Activated CD4-positive, alpha-beta memory T cell treated with anti-CD3 and anti-CD28 coated beads, Interleukin-2, amount 10 ng/mL, durations not matched to agents 7 days and 5 days (primary cell): ENCODE data around the gene GAPDHS. TPM values are rescaled to one million over a fixed set of nuclear protein-coding genes. Genes with fewer than 3 reads are reported as not detected.
A peak's percentile ranks its signal among the peaks of the same experiment; 100 is the strongest.

Experiments
- CTCF ChIA-PET: fragments of 350-600 bp; sonication (Branson Sonifier 250); formaldehyde crosslinking; loops from one replicate; lab custom pipeline; 2021; ENCODE audit warnings: antibody characterized with exemption, inconsistent platforms; lab: Charles Lee
- POLR2A ChIA-PET: fragments of 350-600 bp; sonication (Branson Sonifier 250); formaldehyde crosslinking; loops from one replicate; lab custom pipeline; 2021; ENCODE audit warnings: antibody characterized with exemption; lab: Charles Lee
- DNase-seq: peaks from one replicate; pipeline ENCODE4 v3.0.0-alpha.2; 2020
- H3K27ac Mint-ChIP-seq: one replicate; pipeline ENCODE4 v1.8.0; 2021; ENCODE audit warnings: mild to moderate bottlenecking, mixed read lengths
- H3K27me3 Mint-ChIP-seq: one replicate; pipeline ENCODE4 v1.8.0; 2021; ENCODE audit warnings: mixed read lengths
- H3K36me3 Mint-ChIP-seq: one replicate; pipeline ENCODE4 v1.8.0; 2021; ENCODE audit warnings: low read depth, mixed read lengths
- H3K4me1 Mint-ChIP-seq: one replicate; pipeline ENCODE4 v1.8.0; 2021; ENCODE audit warnings: mixed read lengths
- H3K4me3 Mint-ChIP-seq: one replicate; pipeline ENCODE4 v1.8.0; 2021; ENCODE audit warnings: mild to moderate bottlenecking, mixed read lengths
- H3K9me3 Mint-ChIP-seq: one replicate; pipeline ENCODE4 v1.8.0; 2021; ENCODE audit warnings: mixed read lengths
- total RNA-seq, 2 experiments: library from RNA; stranded (reverse); gene quantifications; one replicate each; pipeline ENCODE4 v1.2.3, GENCODE V29; 2021

Gene GAPDHS
- total RNA-seq, 2 experiments from 2014 or later: not detected

DNA sequence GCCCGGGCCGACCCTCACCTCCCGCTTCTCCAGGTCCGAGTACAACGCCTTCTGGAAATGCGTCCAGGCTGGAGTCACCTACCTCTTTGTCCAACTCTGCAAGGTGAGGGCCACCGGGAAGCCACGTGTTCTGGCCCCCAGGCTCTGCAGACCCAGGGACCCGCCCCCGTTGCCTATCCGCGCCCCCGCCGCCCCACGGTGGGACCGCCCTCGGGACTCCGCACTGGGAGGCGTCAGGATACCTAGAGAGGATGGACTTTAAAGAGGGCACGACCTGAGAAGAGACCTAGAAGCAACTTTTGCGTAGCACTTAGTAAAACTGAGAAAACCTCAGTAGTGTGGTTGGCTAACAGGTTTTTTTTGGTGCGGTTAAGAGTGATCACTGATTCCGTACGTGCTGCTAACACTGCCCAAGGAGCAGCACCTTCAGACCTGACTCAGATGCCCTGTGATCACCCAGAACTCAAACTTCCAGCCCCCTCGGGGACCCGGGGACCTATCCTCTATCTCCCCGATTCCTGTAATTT, 12.7 kb downstream of the GAPDHS start:
- H3K27ac Mint-ChIP-seq: peak overlapping the region; percentile 73
- DNase-seq: peak; percentile 62
- CTCF ChIA-PET: interaction anchor here (3.4 kb wide), 1 partner anchor 11 kb away, joined by 18 read pairs; no protein-coding TSS in a partner anchor

DNA sequence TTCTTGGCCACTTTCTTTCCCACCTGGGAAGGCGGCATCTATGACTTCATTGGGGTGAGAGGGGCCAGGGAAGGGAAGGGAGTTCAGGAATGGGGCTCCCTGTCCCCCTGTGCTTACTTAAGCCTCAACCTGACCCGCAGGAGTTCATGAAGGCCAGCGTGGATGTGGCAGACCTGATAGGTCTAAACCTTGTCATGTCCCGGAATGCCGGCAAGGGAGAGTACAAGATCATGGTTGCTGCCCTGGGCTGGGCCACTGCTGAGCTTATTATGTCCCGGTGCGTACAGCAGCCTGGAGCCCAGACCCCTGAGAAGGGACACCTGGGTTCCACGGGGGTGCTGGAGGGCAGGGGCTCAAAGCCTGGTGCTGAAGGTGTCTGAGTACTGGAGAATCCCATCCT, 13.3 kb downstream of the GAPDHS start:
- POLR2A ChIA-PET: interaction anchor here (2.6 kb wide), 1 partner anchor 66 kb away, joined by 8 read pairs; the partner anchor contains the start of gene HAUS5
- Mint-ChIP-seq H3K36me3 (peaks cover 3% of the 10 kb centered on the region), H3K4me3 (peak overlapping the region; percentile 87), H3K4me1 (peaks cover 33% of the 10 kb centered on the region), H3K27ac (peak overlapping the region; percentile 73), H3K27me3 (no peaks in the 10 kb centered on the region), H3K9me3 (no peaks in the 10 kb centered on the region)
- CTCF ChIA-PET: interaction anchor here (1.0 to 3.4 kb wide), 2 partner anchors 10 to 36 kb away, joined by 4 to 18 read pairs; no protein-coding TSS in a partner anchor
- DNase-seq: no peak

More for the DNA sequence above, 12.7 kb downstream of the GAPDHS start:
- POLR2A ChIA-PET: interaction anchor here (2.6 kb wide), 1 partner anchor 67 kb away, joined by 8 read pairs; the partner anchor contains the start of gene HAUS5
- Mint-ChIP-seq H3K9me3 (no peaks in the 10 kb centered on the region), H3K36me3 (peaks cover 3% of the 10 kb centered on the region), H3K4me1 (peaks cover 33% of the 10 kb centered on the region), H3K27me3 (no peaks in the 10 kb centered on the region), H3K4me3 (peak overlapping the region; percentile 87)

DNA sequence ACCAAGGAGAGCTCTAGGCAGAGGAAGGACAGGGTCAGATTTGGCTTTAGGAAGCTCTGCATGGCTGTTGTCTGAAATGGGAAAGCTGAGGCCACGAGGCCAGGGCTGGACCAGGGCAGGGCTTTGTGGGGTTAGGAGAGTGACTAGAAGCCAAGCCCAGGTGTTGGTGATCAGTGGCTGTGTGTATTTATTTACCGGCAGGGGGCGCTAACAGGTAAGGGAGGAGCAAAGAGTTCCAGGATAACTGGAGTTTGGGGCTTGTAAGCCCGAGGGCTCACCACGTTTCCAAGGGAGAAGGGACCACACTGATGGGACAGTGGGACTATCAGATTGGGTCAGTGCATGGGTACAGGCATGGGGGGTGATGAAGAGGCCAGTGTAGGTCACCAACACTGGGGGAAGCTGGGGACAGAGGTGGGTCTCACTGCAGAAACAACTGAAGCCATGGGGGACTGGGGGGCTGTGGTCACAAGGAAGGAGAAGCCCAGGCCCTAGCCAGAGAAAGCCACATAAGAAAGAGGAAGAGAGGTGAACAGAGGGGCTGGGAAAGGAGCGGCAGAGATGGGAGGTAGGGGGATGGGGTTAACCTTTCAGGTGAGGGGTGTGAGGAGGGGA, 16.0 kb downstream of the GAPDHS start:
- peaks cover 28% of the 10 kb centered on the region for H3K4me1 Mint-ChIP-seq
- peaks cover 3% of the 10 kb centered on the region for H3K36me3 Mint-ChIP-seq
- H3K27ac Mint-ChIP-seq: no peak overlapping the region
- ChIA-PET POLR2A (no interaction called here), CTCF (interaction anchor here (0.6 to 3.4 kb wide), 12 partner anchors 8 to 99 kb away, joined by 3 to 18 read pairs (median 7); partner anchors contain the start of genes ATP4A, COX6B1 and HAUS5)
- peak; percentile 65 for DNase-seq
- peak overlapping the region; percentile 8 for H3K4me3 Mint-ChIP-seq
- H3K27me3 Mint-ChIP-seq: peaks cover 4% of the 10 kb centered on the region
- H3K9me3 Mint-ChIP-seq: no peaks in the 10 kb centered on the region

DNA sequence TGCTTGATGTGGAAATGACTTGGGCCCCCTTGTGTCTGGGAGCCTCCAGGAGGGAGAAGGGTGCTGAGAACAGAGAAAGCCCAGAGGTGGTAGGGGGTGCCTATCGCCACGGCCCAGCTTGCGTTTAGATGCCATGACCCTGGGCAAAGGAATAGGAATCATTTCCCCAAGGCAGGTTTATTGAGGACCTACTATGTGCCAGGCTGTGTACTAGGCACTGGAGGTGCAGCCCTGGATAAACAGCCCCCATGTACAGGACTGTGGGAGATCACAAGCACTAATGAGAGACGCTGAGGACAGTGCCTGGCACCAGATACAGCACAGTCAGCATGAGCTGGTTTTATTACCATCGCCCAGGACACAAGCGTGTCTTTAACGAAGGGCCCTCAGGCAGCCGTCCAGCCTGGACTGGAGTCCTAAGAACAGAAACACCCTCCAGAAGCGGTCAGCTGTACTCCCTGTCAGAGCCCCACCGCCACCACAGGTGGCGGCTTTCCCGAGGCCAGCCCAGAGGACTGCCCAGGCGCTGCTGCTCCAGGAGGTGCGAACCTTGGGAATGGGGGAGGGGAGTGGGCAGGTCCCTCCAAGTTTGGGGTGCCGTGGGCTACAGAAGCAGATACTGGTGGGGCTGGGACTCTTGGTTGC, 16.7 kb downstream of the GAPDHS start:
- ChIA-PET POLR2A (no interaction called here), CTCF (interaction anchor here (1.8 to 2.5 kb wide), 4 partner anchors 52 to 98 kb away, joined by 7 to 13 read pairs (median 10); partner anchors contain the start of gene COX6B1)
- no peak overlapping the region for H3K27ac Mint-ChIP-seq
- H3K9me3 Mint-ChIP-seq: no peaks in the 10 kb centered on the region
- H3K27me3 Mint-ChIP-seq: peaks cover 4% of the 10 kb centered on the region
- peaks cover 21% of the 10 kb centered on the region for H3K4me1 Mint-ChIP-seq
- H3K4me3 Mint-ChIP-seq: no peak overlapping the region
- no peak for DNase-seq
- peaks cover 3% of the 10 kb centered on the region for H3K36me3 Mint-ChIP-seq

DNA sequence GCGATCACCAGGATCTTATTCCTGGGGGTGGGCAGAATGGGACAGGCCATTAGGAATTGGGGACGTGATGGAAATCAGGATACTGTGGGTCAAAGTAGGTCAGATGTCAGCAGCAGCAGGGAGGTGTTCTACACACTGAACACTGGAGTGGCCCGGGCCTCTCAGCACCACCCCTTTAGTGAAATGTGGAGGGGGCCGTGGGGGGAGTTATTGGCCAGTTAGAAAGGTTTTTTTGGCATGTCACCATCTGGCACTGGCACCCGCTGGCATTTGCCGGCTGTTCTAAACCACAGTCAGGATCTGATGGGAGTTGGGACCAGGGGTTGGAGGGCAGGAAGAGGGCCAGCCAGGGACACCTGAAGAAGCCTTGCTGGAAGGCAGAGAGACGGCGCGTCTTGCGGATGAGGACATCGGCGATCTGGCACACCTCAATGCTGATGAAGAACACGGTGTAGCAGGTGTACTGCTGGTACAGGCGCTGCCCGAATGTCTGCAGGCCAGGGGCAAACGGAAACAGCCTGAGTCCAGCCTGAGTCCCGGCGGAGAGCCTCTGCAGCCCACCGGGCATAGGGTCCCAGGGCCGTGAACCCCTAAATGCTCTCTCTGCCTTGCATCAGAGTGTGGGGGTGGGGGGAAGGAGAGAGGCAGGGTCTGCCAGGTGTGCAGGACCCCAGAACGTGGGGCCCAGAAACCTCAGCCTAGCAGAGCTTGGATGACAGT, 18.0 kb downstream of the GAPDHS start:
- Mint-ChIP-seq H3K4me3 (no peak overlapping the region), H3K27me3 (peaks cover 8% of the 10 kb centered on the region), H3K4me1 (peaks cover 18% of the 10 kb centered on the region), H3K36me3 (peaks cover 3% of the 10 kb centered on the region), H3K9me3 (no peaks in the 10 kb centered on the region), H3K27ac (no peak overlapping the region)
- POLR2A ChIA-PET: interaction anchor here (0.6 kb wide), 1 partner anchor 88 kb away, joined by 3 read pairs; no protein-coding TSS in a partner anchor
- CTCF ChIA-PET: interaction anchor here (1.1 kb wide), 1 partner anchor 41 kb away, joined by 3 read pairs; no protein-coding TSS in a partner anchor
- DNase-seq: no peak

DNA sequence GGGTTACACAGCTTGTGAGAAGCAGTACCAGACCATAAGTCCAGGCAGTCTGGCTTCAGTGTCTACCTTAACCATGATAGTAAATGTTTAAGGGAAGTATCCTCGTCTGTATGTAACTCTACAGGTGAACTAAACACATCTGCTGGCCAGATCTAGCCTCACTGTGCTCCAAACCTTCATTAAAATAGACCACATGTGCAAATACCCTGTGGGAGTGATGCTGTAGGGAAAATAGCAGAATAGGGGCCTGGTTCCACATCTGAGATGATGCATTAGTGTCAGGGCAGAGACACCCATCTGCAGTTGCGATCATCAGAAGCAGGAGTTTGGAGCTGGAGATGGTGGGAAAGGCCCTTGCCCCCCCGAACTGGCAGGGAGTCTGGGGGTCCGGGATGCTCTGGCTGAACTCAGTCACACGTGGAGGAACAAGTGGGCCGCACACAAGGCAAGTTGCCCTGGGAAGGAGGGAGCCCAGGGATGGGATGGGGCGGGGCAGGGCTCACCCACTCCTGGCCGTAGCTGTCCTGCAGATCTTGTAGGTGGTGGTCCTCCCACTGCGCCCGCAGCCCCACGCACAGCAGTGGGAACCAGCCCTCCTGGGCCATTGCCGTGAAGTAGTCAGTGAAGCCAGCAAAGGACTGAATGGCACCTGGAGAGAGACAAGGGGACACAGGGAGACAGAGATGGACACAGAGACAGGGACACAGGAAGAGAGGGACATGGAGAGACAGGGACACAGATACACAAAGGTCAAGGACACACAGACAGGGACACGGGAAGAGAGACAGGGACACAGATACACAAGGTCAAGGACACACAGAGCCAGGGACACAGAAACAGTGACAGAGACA, 19.5 kb downstream of the GAPDHS start:
- no peak for DNase-seq
- no peaks in the 10 kb centered on the region for H3K9me3 Mint-ChIP-seq
- peaks cover 8% of the 10 kb centered on the region for H3K4me1 Mint-ChIP-seq
- POLR2A ChIA-PET: no interaction called here
- CTCF ChIA-PET: interaction anchor here (1.1 kb wide), 2 partner anchors 15 to 40 kb away, joined by 3 to 4 read pairs; no protein-coding TSS in a partner anchor
- H3K4me3 Mint-ChIP-seq: no peak overlapping the region
- H3K27me3 Mint-ChIP-seq: peaks cover 14% of the 10 kb centered on the region
- H3K36me3 Mint-ChIP-seq: peaks cover 3% of the 10 kb centered on the region
- H3K27ac Mint-ChIP-seq: no peak overlapping the region

DNA sequence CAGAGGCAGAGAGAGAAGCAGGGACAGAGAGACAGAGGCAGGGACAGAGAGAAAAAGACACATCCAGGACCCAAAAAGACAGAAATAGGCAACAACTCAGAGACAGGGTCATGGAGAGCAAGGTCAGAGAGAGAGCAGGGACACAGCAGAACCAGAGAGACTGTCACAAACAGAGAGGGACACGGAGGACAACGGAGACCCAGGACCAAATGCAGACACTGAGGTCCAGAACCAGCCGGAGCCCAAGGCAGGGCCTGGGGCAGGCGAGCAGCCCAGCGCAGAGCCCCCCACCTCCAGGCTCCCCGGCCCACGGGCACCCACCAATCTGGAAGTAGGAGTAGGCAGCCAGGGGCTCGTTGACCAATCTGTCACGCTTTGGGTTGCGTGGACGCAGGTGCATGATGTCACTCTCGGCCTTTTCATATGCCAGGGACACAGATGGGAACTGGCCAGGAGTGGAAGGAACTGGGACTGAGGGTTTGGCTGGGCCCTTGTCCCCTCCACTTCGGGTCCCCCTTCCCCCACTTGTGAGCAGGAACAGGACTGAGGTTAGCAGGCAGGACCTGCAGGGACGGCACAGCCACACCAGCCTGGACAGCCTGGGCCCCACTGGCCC, 20.2 kb downstream of the GAPDHS start:
- Mint-ChIP-seq H3K27ac (no peak overlapping the region), H3K4me1 (peaks cover 10% of the 10 kb centered on the region), H3K27me3 (peaks cover 16% of the 10 kb centered on the region), H3K9me3 (no peaks in the 10 kb centered on the region), H3K36me3 (peaks cover 3% of the 10 kb centered on the region), H3K4me3 (no peak overlapping the region)
- CTCF ChIA-PET: no interaction called here
- no peak for DNase-seq
- POLR2A ChIA-PET: no interaction called here

DNA sequence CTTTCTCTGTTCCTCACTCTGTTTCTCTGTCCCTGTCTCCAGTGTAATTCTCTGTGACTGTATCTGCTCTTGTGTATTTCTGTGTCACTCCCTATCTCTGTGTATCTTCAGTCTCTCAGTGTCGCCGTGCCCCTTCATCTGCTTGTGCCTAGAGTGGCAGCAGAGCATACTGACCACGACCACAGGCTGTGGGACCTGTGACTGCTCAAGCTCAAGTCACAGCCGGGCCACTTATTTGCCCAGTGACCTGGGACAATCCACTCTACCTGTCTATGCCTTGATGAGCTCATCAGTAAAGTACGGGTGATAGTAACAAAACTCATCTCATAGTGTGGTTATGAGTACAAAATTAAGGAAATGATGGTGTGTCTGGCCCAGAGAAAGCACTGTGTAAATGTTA, 20.8 kb downstream of the GAPDHS start:
- Mint-ChIP-seq H3K27ac (no peak overlapping the region), H3K36me3 (peaks cover 2% of the 10 kb centered on the region), H3K4me3 (no peak overlapping the region), H3K27me3 (peaks cover 21% of the 10 kb centered on the region), H3K9me3 (no peaks in the 10 kb centered on the region), H3K4me1 (peaks cover 11% of the 10 kb centered on the region)
- CTCF ChIA-PET: no interaction called here
- POLR2A ChIA-PET: no interaction called here
- DNase-seq: no peak

DNA sequence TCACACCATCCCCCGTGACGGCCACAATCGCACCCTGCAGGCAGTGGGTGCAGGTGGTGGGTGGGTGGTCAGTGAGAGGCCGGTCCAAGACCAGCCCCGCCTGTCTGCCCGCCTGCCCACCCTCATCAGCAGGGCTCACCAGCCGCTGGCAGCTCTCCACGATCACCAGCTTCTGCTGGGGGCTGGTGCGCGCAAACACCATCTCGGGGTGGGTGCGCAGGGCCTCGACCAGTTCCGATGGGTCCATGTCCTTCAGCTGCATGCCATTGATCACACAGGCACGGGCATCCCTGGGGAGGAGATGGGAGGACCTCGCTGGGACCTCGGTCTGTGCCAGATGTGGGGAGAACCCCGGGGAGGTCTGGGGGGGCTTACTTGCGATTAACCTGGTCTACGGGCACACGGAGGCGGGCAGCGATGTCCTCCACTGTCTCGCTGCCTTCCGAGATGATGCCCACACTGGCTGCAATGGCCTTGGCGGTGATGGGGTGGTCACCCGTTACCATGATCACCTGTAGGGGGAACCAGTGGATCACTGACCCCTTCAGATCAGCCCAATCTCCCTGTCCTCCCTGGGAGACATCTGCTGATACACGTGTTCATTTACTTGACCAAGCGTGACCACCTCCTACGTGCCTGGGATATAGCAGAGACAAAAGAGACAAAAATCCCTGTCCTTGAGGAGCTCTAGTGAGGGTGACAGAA, 22.2 kb downstream of the GAPDHS start:
- peaks cover 8% of the 10 kb centered on the region for H3K4me1 Mint-ChIP-seq
- H3K9me3 Mint-ChIP-seq: no peaks in the 10 kb centered on the region
- peaks cover 31% of the 10 kb centered on the region for H3K27me3 Mint-ChIP-seq
- no peaks in the 10 kb centered on the region for H3K36me3 Mint-ChIP-seq
- CTCF ChIA-PET: interaction anchor here (3.2 kb wide), 1 partner anchor 8 kb away, joined by 18 read pairs; no protein-coding TSS in a partner anchor
- H3K4me3 Mint-ChIP-seq: no peak overlapping the region
- POLR2A ChIA-PET: interaction anchor here (0.8 kb wide), 1 partner anchor 11 kb away, joined by 3 read pairs; no protein-coding TSS in a partner anchor
- no peak overlapping the region for H3K27ac Mint-ChIP-seq
- DNase-seq: no peak

DNA sequence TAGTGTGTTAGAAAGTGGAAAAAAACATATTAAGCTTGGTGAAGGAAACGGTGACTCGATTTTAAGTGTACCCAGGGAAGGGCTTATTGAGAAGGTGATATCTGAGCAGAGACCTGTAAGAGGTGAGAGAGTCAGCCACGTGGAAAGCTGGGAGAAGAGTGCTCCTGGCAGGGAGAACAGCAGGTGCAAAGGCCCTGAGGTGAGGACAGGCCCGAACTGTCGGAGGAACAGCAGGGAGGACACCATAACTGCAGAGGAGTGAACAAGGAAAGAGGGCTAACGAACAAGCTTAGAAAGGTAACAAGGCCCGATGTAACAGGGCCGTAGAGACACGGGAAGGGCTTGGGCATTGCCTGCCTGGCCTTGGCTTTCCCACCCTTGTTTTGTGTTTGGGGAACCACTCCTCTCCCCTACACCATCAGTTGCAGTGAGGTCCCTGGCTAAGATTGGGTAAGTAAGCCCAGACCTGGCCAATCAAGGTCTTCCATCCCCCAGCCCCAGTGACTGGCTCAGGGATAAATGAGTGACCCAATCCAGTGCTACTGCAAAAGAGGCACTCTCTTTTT, 22.9 kb downstream of the GAPDHS start:
- DNase-seq: no peak
- Mint-ChIP-seq H3K4me1 (peaks cover 8% of the 10 kb centered on the region), H3K27me3 (peaks cover 36% of the 10 kb centered on the region), H3K9me3 (no peaks in the 10 kb centered on the region), H3K27ac (no peak overlapping the region), H3K36me3 (no peaks in the 10 kb centered on the region), H3K4me3 (no peak overlapping the region)
- ChIA-PET CTCF (interaction anchor here (3.2 kb wide), 1 partner anchor 8 kb away, joined by 18 read pairs; no protein-coding TSS in a partner anchor), POLR2A (interaction anchor here (0.8 kb wide), 1 partner anchor 11 kb away, joined by 3 read pairs; no protein-coding TSS in a partner anchor)
